ENCODE measurements around the gene SGSM1. TPM values are rescaled to one million over a fixed set of nuclear protein-coding genes. Genes with fewer than 3 reads are reported as not detected.

The SGSM1 gene
- total RNA-seq, 1 donor from 2014 or later, result 4.1 TPM

- DNase-seq (ENCODE audit: low read depth in 2 of 2), result no peak
These were observed 169.9 kb downstream of the SGSM1 start for GRCh38 chr22:24975813-24976341.

GRCh38 chr22:24976442-24977218 lies 170.6 kb downstream of the SGSM1 start:
- no peak for DNase-seq (ENCODE audit: low read depth in 2 of 2)

Other genes with a start within 250 kb of the SGSM1 start
- gene LRRC75B, start 213.1 kb upstream of the SGSM1 start, total RNA-seq, result 2.6 and 4.6 TPM in 2 replicates
- gene GGT1, start 203.0 kb upstream of the SGSM1 start, total RNA-seq, result 6.9 and 23.0 TPM in 2 replicates
- under 0.01 and 0.13 TPM in 2 replicates for gene PIWIL3, start 31.5 kb upstream of the SGSM1 start, total RNA-seq
- gene LHFPL7, start 140.5 kb downstream of the SGSM1 start, total RNA-seq, result not detected in 2 replicates
- gene KIAA1671, start 146.5 kb downstream of the SGSM1 start, total RNA-seq, result 34.8 and 40.0 TPM in 2 replicates

Data from dermis microvascular lymphatic vessel endothelial cell (primary cell).